ENCODE results near the gene SGK2.

GRCh38 chr20:43559147-43559987 is 540 bp downstream of the SGK2 start:
- TF ChIP-seq CTCF (IDR thresholded peaks at IDR 0.05) (no peak), EP300 (IDR thresholded peaks at IDR 0.05) (no peak)
